Hematopoietic multipotent progenitor cell treated with erythropoietin and hydrocortisone succinate and interleukin-3 and kit ligand, for 8 days (in vitro differentiated cells): ENCODE measurements around the gene PPIB.
A peak's percentile ranks its signal among the peaks of the same experiment; 100 is the strongest.

Experiments
- DNase-seq: peaks from one replicate; pipeline ENCODE4 v3.0.0-alpha.2; 2015

The PPIB gene

DNA sequence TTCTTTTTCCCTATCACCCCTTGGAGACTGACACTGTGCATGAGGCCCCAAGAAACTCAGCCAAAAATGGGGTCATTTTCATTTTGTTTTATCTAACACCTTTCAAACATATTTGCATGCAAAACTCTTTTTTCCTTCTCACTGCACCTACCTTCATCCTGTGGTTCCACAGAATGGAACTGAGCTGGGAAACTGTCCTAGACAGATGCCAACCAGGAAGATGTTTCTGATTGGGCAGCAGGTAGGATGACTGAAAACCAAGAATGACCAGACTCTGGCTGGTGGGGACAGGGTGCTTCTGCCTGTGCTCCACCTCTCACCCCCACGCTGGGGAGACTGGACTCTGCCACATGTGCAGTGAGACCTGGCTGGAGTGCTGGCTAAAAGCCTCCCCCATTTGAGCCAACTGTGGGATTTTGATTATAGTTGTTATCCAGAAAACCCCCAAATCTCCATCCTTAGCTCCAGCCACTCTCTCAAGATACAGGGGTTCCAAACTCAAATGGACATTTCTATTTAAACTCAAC is 5.2 kb downstream of the PPIB start:
- DNase-seq = no peak

GRCh38 chr15:64156652-64157331 is 6.0 kb downstream of the PPIB start:
- DNase-seq = peak; percentile 45

- DNase-seq = no peak
Observed at GRCh38 chr15:64155802-64156651, 6.8 kb downstream of the PPIB start.

GRCh38 chr15:64153480-64154367 is 9.1 kb downstream of the PPIB start:
- DNase-seq = peak; percentile 90

- peak; percentile 45 for DNase-seq
Observed at GRCh38 chr15:64152507-64153387, 10.1 kb downstream of the PPIB start.

- DNase-seq = peak; percentile 23
Observed at GRCh38 chr15:64151727-64152506, 10.9 kb downstream of the PPIB start, which contains the start of gene SNX22. SNX22 (plus strand) TSS chr15:64151731; CDS start chr15:64151776, 45 bp downstream.

DNA sequence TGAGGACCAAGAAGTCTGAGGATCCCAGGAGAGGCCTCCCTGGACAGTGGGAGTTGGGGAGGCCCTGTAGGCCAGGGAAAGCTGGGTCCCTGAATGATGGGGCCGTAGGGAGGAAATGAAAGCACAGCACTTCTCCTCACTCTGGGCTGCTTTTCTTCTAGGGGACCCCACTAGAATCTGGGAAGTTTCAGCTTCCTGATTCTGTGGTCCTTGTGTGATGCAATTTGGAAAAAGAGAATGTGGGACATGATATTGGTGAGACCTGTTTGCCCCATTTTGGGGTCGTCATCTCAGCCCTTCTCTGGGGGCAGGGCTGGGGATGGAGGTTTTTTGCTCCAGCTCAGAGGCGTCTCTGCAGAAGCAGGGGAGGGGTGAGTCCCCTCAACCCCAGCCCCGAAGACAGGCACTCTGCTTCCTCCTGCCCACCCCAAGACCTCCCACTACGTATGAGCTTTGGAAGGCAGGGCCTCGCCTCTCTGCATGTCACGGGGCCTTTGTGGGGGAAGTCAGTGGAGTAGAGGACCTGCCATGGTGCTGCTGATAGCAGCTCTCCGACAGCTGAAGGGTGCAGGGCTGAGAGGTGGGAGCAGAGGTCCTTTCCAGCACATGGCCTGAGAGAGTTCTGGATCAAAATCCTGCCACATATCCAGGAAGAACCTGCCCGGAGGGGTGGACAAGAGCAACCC is 12.8 kb downstream of the PPIB start:
- DNase-seq = peak; percentile 67

GRCh38 chr15:64149424-64149823 is 13.4 kb downstream of the PPIB start:
- peak; percentile 91 for DNase-seq

GRCh38 chr15:64148581-64148980 is 14.2 kb downstream of the PPIB start:
- DNase-seq = no peak

DNA sequence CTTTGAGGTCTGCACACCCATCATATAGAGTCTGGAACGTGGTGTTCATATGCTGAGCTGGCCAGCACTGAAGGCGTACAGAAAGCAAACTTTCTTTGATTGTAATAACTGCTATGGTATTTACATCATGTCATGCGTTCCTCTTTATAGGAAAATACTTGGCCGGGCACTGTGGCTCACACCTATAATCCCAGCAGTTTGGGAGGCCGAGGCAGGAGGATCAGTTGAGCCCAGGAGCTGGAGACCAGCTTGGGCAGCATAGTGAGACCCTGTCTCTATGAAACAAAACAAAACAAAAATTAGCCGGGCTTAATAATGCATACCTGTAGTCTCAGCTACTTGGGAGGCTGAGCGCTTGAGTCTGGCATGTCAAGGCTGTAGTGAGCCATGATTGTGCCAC is 14.7 kb downstream of the PPIB start:
- DNase-seq = no peak

DNA sequence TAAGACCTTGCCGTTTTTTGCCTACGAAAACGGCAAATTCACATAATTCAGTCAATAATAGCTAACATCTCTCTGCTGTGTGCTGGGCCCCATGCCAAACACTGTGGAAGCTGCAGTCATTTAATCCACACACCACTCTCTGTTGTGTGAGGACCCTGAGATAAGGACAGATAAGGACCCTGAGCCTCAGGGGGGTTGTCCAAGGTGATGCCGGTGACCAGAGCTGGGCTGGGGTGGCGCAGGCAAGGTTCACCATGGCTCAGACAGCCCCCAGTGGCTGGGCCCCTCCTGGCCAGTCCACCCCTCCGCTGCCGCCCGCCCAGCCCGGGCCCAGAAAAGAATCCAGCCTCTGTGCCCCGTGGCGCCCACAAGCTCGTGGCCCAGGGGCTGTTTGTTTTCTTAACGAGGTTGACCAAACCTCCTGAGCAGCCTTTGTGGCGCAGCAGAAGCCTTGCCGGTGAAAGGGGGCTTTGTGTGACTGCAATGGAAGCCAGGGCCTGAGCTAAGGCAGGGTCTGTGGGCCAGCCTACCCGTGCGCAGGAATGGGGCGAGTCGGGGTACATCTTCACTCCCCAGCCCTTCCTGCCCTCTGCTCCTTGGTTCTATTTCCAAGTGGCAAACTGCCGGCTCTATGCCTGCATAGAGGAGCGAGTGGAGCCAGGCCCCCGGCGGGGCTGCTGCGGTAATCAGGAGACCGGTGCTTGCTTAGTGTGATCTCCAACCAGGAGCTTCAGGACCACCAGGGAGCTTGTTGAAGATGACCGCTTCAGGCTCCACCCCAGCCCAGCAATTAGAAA is 15.7 kb downstream of the PPIB start:
- DNase-seq = peak; percentile 91

GRCh38 chr15:64146520-64146884 is 16.3 kb downstream of the PPIB start:
- no peak for DNase-seq

- DNase-seq = peak; percentile 31
Observed at GRCh38 chr15:64146041-64146440, 16.8 kb downstream of the PPIB start.

GRCh38 chr15:64144565-64145281 is 18.1 kb downstream of the PPIB start:
- peak; percentile 46 for DNase-seq

GRCh38 chr15:64144192-64144564 is 18.6 kb downstream of the PPIB start:
- no peak for DNase-seq

DNA sequence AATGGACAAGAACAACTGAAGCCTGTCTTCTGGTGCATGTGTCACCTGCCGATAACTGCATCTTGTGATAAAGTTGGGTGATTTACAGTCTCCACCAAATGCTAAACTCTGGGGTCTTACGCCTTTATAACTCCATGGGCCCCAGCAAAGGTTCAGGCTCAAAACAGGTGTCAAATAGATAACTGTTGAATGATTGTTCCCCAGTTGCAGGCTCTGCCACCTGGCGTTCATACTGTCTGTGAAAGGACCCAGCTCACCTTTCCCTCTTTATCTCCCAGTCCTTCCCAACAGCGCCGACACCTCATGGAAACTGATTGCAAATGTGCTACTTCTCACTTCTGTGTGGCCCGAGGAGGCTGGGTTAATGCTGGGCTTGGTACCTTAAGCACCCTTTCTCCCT is 19.5 kb downstream of the PPIB start:
- DNase-seq = no peak

- DNase-seq = no peak
Observed at GRCh38 chr15:64141798-64142512, 20.9 kb downstream of the PPIB start.

DNA sequence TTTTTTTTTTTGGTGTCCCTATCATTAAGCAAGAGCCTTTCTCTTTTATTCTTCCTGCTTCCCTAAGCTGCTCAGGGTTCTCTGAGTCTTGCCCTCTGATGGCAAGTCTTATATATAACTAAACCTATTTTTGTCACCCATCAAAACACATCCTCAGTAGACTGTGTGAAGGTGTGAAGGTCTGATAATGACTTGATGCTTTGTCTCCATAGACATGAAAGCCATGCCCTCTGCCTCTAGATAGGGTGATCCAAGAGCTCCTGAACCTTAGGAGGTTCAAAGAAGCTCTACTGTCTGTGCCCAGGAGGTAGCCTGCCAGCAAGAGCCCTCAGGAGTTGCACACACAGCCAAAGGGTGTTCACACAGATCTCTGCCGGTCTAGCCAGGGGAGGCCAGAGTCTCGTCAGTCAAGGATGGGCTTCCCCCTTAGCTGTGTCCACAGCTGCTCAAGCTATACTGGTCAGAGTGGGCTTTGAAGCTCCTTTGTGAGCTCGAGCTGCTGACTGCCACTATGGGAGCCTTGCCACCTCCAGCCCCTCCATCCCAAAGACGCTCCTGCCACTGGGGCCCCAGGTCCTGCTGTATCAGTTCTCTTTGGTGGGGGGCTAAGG is 24.4 kb downstream of the PPIB start:
- DNase-seq = peak; percentile 91
